Activated CD8-positive, alpha-beta T cell treated with anti-CD3 and anti-CD28 coated beads, Interleukin-2, amount 10 ng/mL, durations not matched to agents 7 days and 5 days (primary cell): ENCODE data around the gene DMAP1. TPM values are rescaled to one million over a fixed set of nuclear protein-coding genes. Genes with fewer than 3 reads are reported as not detected.
"Not testable (repeated sequence)": the region's sequence is repeated elsewhere in the genome, so short reads cannot be mapped to it uniquely, and the experiment has no call there.

Experiments used
- ATAC-seq: fragments of 150-1000 bp; cut with Tn5 transposase; one replicate; pipeline ENCODE4 v1.10.0; 2021; ENCODE audit warnings: moderate library complexity
- CTCF ChIA-PET: fragments of 350-600 bp; sonication (Branson Sonifier 250); formaldehyde crosslinking; loops from one replicate; lab custom pipeline; 2021; ENCODE audit warnings: antibody characterized with exemption; lab: Charles Lee
- POLR2A ChIA-PET: fragments of 350-600 bp; sonication (Branson Sonifier 250); formaldehyde crosslinking; loops from one replicate; lab custom pipeline; 2021; ENCODE audit warnings: antibody characterized with exemption; lab: Charles Lee
- DNase-seq: peaks from one replicate; pipeline ENCODE4 v3.0.0-alpha.2; 2020
- H3K27ac Mint-ChIP-seq: one replicate; pipeline ENCODE4 v1.8.0; 2021; ENCODE audit warnings: mild to moderate bottlenecking, mixed read lengths
- H3K27me3 Mint-ChIP-seq: one replicate; pipeline ENCODE4 v1.8.0; 2021; ENCODE audit warnings: low read depth, mixed read lengths
- H3K36me3 Mint-ChIP-seq: one replicate; pipeline ENCODE4 v1.8.0; 2021; ENCODE audit warnings: low read depth, mixed read lengths
- H3K4me1 Mint-ChIP-seq: one replicate; pipeline ENCODE4 v1.8.0; 2021; ENCODE audit warnings: low read depth, mixed read lengths
- H3K4me3 Mint-ChIP-seq: one replicate; pipeline ENCODE4 v1.8.0; 2021; ENCODE audit warnings: mild to moderate bottlenecking, mixed read lengths
- H3K9me3 Mint-ChIP-seq: one replicate; pipeline ENCODE4 v1.8.0; 2022; ENCODE audit warnings: mixed read lengths; ENCODE audit not compliant: insufficient read depth
- total RNA-seq, 2 experiments: library from RNA; stranded (reverse); gene quantifications; one replicate each; pipeline ENCODE4 v1.2.3, GENCODE V29; 2021

DMAP1 gene, protein sequence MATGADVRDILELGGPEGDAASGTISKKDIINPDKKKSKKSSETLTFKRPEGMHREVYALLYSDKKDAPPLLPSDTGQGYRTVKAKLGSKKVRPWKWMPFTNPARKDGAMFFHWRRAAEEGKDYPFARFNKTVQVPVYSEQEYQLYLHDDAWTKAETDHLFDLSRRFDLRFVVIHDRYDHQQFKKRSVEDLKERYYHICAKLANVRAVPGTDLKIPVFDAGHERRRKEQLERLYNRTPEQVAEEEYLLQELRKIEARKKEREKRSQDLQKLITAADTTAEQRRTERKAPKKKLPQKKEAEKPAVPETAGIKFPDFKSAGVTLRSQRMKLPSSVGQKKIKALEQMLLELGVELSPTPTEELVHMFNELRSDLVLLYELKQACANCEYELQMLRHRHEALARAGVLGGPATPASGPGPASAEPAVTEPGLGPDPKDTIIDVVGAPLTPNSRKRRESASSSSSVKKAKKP
- total RNA-seq = 10 to 100 TPM; 33.3 to 34.9 TPM

DNA sequence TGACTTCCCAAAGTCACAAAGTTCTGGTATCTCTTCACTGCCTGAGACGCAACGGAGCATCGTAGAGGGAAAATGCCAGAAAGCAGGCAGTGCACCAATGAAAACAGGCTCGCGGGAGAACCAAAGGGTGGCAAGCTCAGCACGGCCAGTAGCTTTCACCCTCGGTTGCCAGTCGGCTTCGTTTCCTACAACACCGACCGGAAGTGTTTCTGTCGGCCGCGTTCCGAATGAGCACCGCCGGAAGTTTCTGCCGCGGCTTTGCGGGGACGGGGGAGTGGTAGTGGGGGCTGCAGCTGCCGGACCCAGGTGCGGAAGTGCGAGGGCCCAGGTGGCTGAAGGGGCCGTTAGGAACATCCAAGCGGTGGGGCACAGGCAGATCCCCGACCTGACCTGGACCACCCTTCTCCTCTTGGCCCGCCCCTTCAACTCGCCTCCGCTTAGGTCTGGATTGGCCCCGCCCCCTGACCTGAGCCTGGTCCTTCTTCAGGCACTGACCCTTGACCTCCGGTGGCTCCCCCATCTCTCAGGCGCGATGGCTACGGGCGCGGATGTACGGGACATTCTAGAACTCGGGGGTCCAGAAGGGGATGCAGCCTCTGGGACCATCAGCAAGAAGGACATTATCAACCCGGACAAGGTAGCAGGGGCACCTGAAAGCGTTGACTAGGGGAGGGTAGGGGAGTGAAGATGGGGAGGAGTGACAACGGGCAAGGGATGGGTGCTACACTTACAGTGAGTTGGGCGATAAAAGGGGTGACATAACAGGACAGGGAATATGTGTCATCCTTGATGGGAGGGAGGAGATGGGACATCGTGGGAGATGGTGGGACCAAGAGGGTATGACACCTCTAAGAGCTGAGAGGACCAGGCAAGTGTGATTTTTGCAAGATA lies at the start of gene DMAP1:
Gene DMAP1, plus strand, starts transcription at position 250 of the 891 bp plus-strand sequence. Its CDS starts 283 bp downstream, at position 533.
- ChIA-PET CTCF (interaction anchor here (0.8 to 1.8 kb wide), 9 partner anchors 9 to 358 kb away, joined by 3 to 11 read pairs (median 3); no protein-coding TSS in a partner anchor), POLR2A (interaction anchor here (0.6 to 1.5 kb wide), 8 partner anchors 10 to 1553 kb away, joined by 3 to 9 read pairs (median 5); no protein-coding TSS in a partner anchor)
- Mint-ChIP-seq H3K27ac (peak within 1 kb of the TSS; percentile 92), H3K36me3 (peaks cover 14% of the 10 kb centered on the region), H3K4me1 (peaks cover 27% of the 10 kb centered on the region), H3K4me3 (peak within 1 kb of the TSS; percentile 95), H3K9me3 (no peaks in the 10 kb centered on the region), H3K27me3 (peaks cover 4% of the 10 kb centered on the region)
- ATAC-seq (peak; percentile 88), DNase-seq (peak; percentile 88)

DNA sequence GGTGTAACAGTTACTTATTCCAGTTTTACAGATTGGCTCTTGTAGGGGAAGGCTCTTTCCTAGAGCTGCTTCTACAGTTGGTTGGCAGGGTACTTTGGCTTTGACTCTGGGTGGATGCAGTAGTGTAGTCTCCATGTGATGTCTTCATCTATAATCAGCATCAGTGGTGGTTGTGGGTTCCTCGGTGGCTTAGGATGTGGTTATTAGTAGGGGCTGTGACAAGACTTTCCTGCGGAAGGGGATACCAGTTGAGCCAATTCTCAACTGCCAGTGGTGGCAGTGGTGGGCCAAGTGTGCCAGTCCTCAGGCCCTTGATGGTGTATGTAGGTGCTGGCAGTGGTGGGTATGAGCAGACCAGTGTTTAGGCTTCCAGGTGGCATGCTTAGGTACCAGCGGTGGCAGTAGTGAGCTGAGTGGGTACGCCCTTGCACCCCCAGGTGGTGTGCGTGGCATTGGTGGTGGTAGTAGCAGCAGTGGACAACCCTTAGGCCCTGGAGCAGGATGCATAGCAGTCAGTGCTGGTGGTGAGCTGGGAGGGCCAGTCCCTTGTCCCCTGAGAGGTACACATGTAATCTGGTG lies 44.7 kb upstream of the DMAP1 start:
- Mint-ChIP-seq H3K4me1 (peaks cover 10% of the 10 kb centered on the region), H3K27me3 (peaks cover 21% of the 10 kb centered on the region), H3K4me3 (no peak overlapping the region), H3K36me3 (no peaks in the 10 kb centered on the region), H3K9me3 (peaks cover 7% of the 10 kb centered on the region), H3K27ac (peak overlapping the region; percentile 17)
- POLR2A ChIA-PET = interaction anchor here (0.6 kb wide), 1 partner anchor 196 kb away, joined by 3 read pairs; no protein-coding TSS in a partner anchor
- no peak for ATAC-seq
- CTCF ChIA-PET = no interaction called here
- DNase-seq = peak; percentile 55

DNA sequence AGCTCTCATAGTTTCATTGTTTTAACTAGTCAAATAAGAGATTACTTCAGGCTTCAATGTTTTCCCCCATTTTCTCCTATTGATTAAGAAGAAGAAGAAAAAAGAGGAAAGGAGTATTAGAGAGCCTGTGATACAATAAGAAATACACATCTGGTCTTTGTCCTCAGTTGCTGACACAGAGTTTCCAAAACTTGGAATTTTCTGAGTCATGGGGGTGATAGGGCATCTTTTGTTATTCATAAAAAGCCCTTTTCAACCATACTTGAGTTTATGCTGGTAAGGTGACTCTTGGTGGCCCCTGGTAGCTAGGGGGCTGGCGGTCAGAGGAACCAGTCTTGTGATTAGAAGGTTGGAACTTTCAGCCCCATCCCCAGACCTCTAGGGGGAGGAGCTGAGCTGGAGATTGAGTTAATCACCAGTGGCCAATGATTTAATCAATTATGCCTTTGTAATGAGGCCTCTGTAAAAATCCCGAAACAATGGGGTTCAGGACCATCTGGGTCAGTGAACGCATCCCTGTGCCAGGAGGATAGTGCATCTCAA lies 42.9 kb upstream of the DMAP1 start:
- DNase-seq (no peak), ATAC-seq (no peak)
- ChIA-PET CTCF (no interaction called here), POLR2A (no interaction called here)
- Mint-ChIP-seq H3K27me3 (peaks cover 17% of the 10 kb centered on the region), H3K36me3 (no peaks in the 10 kb centered on the region), H3K27ac (no peak overlapping the region), H3K9me3 (peaks cover 14% of the 10 kb centered on the region), H3K4me1 (peaks cover 10% of the 10 kb centered on the region), H3K4me3 (no peak overlapping the region)

DNA sequence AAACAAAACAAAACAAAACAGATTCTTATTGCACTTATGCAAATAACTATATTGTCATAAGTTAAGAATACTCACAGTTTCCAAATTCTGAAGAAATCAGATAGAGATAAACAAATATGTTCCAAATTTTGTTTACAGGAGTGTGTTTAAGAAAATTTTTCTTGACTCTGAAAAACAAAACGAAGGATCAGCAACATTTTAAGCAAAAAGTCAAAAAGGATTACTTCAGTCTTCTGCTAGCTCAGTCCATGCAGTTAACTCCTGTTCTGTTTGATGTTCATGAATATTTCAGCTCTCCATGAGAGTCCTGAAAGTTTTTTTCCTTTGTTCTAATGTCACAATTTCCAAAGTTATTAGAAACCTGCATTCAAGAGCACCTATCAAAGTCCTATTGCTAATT lies 38.6 kb upstream of the DMAP1 start:
- H3K27ac Mint-ChIP-seq = no peak overlapping the region
- DNase-seq = no peak
- CTCF ChIA-PET = no interaction called here

DNA sequence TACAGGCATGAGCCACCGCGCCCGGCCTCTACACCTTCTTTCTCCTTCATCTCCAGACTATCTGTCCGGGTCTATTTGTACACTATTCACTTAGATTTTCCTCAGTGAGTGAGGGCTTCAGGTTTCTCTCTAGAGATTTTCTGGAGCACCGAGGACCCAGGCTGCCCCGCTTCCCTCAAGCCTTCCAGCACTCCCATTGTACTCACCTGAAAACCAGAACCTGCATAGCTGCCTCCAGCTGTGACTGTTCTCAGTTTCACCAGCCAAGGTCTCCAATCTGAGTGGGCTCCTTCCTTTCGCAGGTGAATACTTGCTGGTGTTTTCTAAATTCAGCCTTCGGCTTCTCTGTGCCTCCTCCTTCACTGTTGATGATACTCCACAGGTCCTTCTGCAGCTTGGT lies 12.9 kb upstream of the DMAP1 start:
- Mint-ChIP-seq H3K36me3 (no peaks in the 10 kb centered on the region), H3K4me1 (no peaks in the 10 kb centered on the region), H3K9me3 (no peaks in the 10 kb centered on the region), H3K27me3 (peaks cover 5% of the 10 kb centered on the region), H3K4me3 (no peak overlapping the region), H3K27ac (no peak overlapping the region)
- ATAC-seq (no peak), DNase-seq (no peak)
- ChIA-PET POLR2A (no interaction called here), CTCF (interaction anchor here (0.6 kb wide), 1 partner anchor 13 kb away, joined by 3 read pairs; the partner anchor contains the start of gene DMAP1)

More for the DNA sequence above, 38.6 kb upstream of the DMAP1 start:
- H3K27me3 Mint-ChIP-seq = peaks cover 7% of the 10 kb centered on the region
- H3K4me3 Mint-ChIP-seq = no peak overlapping the region
- no peak for ATAC-seq
- peaks cover 16% of the 10 kb centered on the region for H3K9me3 Mint-ChIP-seq
- POLR2A ChIA-PET = no interaction called here
- no peaks in the 10 kb centered on the region for H3K36me3 Mint-ChIP-seq
- no peaks in the 10 kb centered on the region for H3K4me1 Mint-ChIP-seq

DNA sequence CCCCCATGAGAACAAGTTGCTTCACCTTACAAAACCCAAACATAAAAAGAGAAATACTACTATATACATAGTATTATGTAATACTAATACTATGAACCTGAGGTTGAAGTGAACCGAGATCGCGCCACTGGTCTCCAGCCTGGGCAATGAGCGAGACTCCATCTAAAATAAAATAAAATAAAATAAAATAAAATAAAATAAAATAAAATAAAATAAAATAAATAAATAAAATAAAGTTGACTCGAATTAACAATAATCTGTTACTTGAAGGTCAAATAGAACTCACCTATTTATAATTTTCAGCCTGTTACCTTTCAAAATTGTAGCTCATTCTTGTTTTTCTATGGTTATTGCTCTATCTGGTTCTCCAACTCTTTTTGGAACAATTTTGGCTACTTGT lies 6.7 kb upstream of the DMAP1 start:
- POLR2A ChIA-PET, H3K36me3 Mint-ChIP-seq, H3K9me3 Mint-ChIP-seq, CTCF ChIA-PET, H3K4me1 Mint-ChIP-seq, H3K27me3 Mint-ChIP-seq, DNase-seq, H3K27ac Mint-ChIP-seq, H3K4me3 Mint-ChIP-seq, ATAC-seq: not testable (repeated sequence)

DNA sequence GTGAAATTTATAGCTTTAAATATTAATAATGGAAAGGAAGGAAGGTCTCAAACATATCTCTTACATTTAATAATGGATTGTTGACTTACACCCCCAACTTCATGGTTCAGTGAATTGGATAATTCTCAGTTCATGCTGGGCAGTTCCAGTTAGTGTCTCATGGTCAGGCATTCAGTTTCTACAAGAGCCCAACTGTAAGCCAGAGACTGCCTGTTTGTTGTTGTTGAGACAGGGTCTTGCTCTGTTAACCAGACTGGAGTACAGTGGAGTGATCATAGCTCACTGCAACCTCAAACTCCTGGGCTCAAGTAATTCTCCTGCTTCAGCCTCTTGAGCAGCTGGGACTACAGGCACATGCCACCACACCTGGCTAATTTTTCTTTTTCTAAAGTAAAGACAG lies 5.0 kb upstream of the DMAP1 start:
- Mint-ChIP-seq H3K4me3 (no peak overlapping the region), H3K36me3 (no peaks in the 10 kb centered on the region), H3K4me1 (peaks cover 9% of the 10 kb centered on the region), H3K27me3 (peaks cover 4% of the 10 kb centered on the region), H3K27ac (no peak overlapping the region), H3K9me3 (no peaks in the 10 kb centered on the region)
- ChIA-PET POLR2A (no interaction called here), CTCF (no interaction called here)
- ATAC-seq (no peak), DNase-seq (no peak)

DNA sequence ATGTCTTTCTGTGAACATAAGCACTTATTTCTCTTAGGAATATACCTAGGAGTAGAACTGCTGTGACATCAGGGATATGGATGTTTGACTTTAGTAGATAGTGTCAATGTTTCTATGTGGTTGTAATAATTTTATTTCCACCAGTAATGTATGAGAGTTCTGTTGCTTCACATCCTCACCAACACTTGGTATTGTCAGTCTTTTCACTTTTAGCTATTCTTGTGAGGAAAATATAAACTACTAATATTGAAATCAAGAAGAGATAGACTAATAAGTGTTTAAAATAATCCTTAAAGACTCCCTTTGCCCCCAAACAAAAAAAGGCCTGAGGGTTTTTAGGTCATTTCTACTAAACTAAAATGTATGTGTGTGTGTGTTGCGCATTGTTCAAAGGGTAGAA lies 2.7 kb upstream of the DMAP1 start:
- POLR2A ChIA-PET = no interaction called here
- Mint-ChIP-seq H3K27ac (no peak overlapping the region), H3K27me3 (peaks cover 4% of the 10 kb centered on the region), H3K4me1 (peaks cover 27% of the 10 kb centered on the region), H3K36me3 (peaks cover 5% of the 10 kb centered on the region), H3K4me3 (no peak overlapping the region), H3K9me3 (no peaks in the 10 kb centered on the region)
- DNase-seq (no peak), ATAC-seq (no peak)
- CTCF ChIA-PET = no interaction called here

DNA sequence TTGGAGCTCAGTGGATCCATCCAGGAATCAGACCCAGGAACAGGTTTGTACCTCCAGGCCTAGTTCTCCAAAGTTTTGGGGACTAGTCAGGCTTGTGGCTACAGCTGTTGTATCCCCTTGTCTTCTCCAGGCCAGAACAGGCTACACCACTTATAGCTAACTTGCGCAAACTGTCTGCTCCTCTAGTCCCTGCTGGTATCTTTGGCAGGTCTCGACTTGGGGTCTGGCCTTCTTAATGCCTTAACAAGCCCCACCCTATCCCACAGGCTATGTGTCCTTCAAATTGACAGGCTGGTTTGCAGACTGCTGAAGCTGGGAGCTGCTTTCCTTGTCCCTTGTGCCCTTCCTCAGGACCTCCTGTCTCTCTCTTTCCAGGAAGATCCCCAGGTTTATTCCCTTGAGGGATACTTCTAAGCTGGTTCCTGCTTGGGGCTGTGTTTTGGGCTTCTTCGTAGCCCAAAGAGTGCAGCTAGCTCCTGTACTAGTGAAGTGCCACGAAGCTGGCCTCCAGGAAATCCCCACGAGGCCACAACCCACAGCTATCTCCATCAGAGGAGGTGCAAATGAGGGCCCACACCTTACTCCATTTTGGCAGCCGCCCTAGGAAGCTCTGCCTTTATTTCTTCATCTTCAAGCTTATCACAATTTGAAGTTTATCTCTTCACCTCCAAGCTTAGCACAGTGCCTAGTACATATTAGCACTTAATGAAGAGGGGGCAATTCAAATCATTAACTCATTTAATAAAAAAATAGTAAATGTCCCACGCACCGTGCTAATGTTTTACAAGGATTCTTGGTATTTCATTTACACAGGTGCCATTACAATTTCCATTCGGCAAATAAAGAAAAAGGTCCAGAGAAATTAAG lies 683 bp upstream of the DMAP1 start:
- peaks cover 27% of the 10 kb centered on the region for H3K4me1 Mint-ChIP-seq
- ChIA-PET CTCF (interaction anchor here (0.7 to 1.8 kb wide), 10 partner anchors 12 to 359 kb away, joined by 3 to 11 read pairs (median 3); no protein-coding TSS in a partner anchor), POLR2A (interaction anchor here (0.6 to 1.5 kb wide), 8 partner anchors 11 to 1553 kb away, joined by 3 to 9 read pairs (median 5); no protein-coding TSS in a partner anchor)

DNA sequence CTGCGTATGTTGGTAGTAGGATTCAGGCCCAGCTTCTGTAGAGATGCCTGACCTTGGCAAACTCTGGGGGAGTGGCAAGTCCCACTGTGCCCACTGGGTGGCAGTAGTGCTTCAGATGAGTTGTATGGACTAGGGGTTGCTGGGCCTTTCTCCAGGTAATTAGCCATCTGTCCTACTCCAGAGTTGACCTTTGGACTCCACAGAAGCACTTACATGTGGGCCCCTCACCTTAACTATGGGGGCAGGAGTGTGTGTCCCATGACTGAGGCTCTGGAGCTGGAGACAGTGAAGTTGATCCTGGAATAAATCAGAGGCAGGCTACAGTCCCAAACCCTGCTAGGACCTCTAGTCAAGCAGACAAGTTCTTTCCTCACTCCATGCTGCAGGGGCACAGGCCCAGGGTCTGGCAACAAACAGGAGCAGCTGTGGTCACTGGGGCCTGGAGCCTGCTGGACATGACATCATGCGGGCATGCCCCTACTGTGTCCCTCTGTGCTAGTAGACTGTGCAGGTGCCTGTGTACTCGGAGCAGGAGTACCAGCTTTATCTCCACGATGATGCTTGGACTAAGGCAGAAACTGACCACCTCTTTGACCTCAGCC lies 4.6 kb downstream of the DMAP1 start:
- DNase-seq (peak; percentile 84), ATAC-seq (peak; percentile 49)
- Mint-ChIP-seq H3K4me3 (no peak overlapping the region), H3K27me3 (no peaks in the 10 kb centered on the region), H3K27ac (no peak overlapping the region), H3K9me3 (no peaks in the 10 kb centered on the region), H3K4me1 (peaks cover 24% of the 10 kb centered on the region), H3K36me3 (peaks cover 23% of the 10 kb centered on the region)
- ChIA-PET POLR2A (no interaction called here), CTCF (interaction anchor here (0.7 to 3.1 kb wide), 32 partner anchors 8 to 434 kb away, joined by 3 to 25 read pairs (median 5); no protein-coding TSS in a partner anchor)

More for the DNA sequence above, 683 bp upstream of the DMAP1 start:
- peak overlapping the region; percentile 95 for H3K4me3 Mint-ChIP-seq
- H3K27ac Mint-ChIP-seq = peak overlapping the region; percentile 92
- H3K27me3 Mint-ChIP-seq = peaks cover 4% of the 10 kb centered on the region
- H3K9me3 Mint-ChIP-seq = no peaks in the 10 kb centered on the region
- ATAC-seq (peak; percentile 52), DNase-seq (peak; percentile 64)
- H3K36me3 Mint-ChIP-seq = peaks cover 11% of the 10 kb centered on the region
